Suprapubic skin (tissue), 4 donors: ENCODE data around the gene ZNF77. TPM values are rescaled to one million over a fixed set of nuclear protein-coding genes. Genes with fewer than 3 reads are reported as not detected.
A peak's percentile ranks its signal among the peaks of the same experiment; 100 is the strongest.

ENCODE experiments used
- DNase-seq, 2 donors: peaks; one replicate each; pipeline ENCODE4 v3.0.0-alpha.2; 2019; ENCODE audit warnings: low spot score in 2 of 2
- H3K27ac ChIP-seq: fragments of 200-600 bp; sonication (generic); one replicate; pipeline ENCODE4 v1.5.1; 2019
- H3K27me3 ChIP-seq: fragments of 200-600 bp; sonication (generic); one replicate; pipeline ENCODE4 v1.5.1; 2019
- H3K36me3 ChIP-seq: fragments of 200-600 bp; sonication (generic); one replicate; pipeline ENCODE4 v1.5.1; 2019
- H3K4me1 ChIP-seq: fragments of 200-600 bp; sonication (generic); one replicate; pipeline ENCODE4 v1.5.1; 2019
- H3K4me3 ChIP-seq: fragments of 200-600 bp; sonication (generic); one replicate; pipeline ENCODE4 v1.5.1; 2019; ENCODE audit warnings: mild to moderate bottlenecking
- H3K9me3 ChIP-seq: fragments of 200-600 bp; sonication (generic); one replicate; pipeline ENCODE4 v1.5.1; 2019
- CTCF ChIP-seq, 2 donors: fragments of 200-600 bp in 1 of 2; fragments of 450-650 bp in 1 of 2; sonication (generic) in 1 of 2; IDR thresholded peaks; one replicate each; pipeline ENCODE4 v1.5.1; 2016 to 2019; ENCODE audit warnings: antibody characterized with exemption in 2 of 2, mild to moderate bottlenecking in 1 of 2, moderate library complexity in 1 of 2
- EP300 ChIP-seq: sonication (generic); formaldehyde crosslinking; IDR thresholded peaks from one replicate; pipeline ENCODE4 v1.6.1; 2017; ENCODE audit warnings: antibody characterized with exemption
- POLR2A ChIP-seq, 2 donors: fragments of 450-650 bp; IDR thresholded peaks; one replicate each; pipeline ENCODE4 v1.6.1; 2017; ENCODE audit warnings: antibody characterized with exemption in 2 of 2, mild to moderate bottlenecking in 2 of 2, moderate library complexity in 2 of 2
- POLR2AphosphoS5 ChIP-seq, 3 donors: sonication (generic); formaldehyde crosslinking; IDR thresholded peaks; one replicate each; pipeline ENCODE4 v1.6.1; 2017; ENCODE audit warnings: antibody characterized with exemption in 3 of 3
- WGBS: methylation state at CpG from one replicate; pipeline ENCODE4 v1.1.5; 2018; 5-methylcytosine and 5-hydroxymethylcytosine counted together
- total RNA-seq, 4 donors: library from RNA; depleted of rRNA; stranded (reverse); fragments of >200 nt; gene quantifications; one replicate each; pipeline ENCODE4 v1.1.0, GENCODE V29; 2016

ZNF77 gene
- total RNA-seq, 4 donors from 2014 or later: 2.8 to 5.6 (median 3.9) TPM

- Histone ChIP-seq H3K4me3 (peak overlapping the region; percentile 49), H3K27me3 (no peaks in the 10 kb centered on the region), H3K36me3 (no peaks in the 10 kb centered on the region), H3K9me3 (no peaks in the 10 kb centered on the region), H3K4me1 (peaks cover 51% of the 10 kb centered on the region), H3K27ac (peak overlapping the region; percentile 15)
- 44% methylated on average over 9 of the region's 10 CpGs for WGBS
- DNase-seq: no peak
- TF ChIP-seq POLR2A (IDR thresholded peaks at IDR 0.05) (no peak), POLR2AphosphoS5 (IDR thresholded peaks at IDR 0.05) (no peak), EP300 (no peak), CTCF (IDR thresholded peaks at IDR 0.05) (no peak)
These were observed 33.0 kb upstream of the ZNF77 start for GRCh38 chr19:2977746-2978138.

DNA sequence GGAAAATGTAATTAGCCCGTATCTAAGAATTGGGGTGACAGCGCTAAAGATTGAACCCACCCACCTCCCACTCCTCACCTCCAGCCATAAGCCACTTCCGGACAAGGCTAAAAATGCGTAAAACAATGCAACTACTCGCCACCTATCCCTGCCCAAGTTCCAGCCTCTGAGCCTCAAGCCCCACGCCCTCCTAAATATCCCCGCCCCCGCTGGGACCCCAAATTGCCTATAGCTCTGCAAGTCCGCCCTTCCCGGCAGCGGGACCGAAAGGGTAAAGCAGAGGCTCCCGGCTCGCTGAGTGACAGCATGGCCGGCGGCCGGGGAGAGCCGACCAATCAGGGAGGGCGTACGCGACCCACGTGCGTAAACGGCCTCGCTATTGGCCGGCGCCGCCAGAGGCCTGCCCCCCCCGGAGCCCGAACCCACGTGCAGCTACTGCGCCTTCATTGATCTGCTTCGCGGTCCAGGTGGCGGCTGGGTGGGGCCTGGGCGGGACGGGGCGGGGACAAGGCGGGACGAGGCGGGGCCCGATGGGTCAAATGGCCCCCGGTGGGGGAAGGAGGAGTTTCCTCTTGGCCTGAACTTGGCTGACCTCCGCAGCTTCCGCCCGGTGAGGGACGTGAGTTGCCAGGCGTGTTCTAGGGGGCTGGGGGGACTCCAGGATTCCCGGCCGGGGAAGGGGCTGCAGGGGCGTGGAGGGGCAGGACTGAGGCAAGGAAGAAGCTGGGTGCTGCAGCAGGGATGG lies 32.4 kb upstream of the ZNF77 start, which contains the start of gene TLE6:
TLE6 (plus strand) TSS at position 564 of the 745 bp plus-strand sequence. CDS start 670 bp downstream, outside the sequence.
- DNase-seq: peak; percentile 97 to 99
- WGBS: 2% methylated on average over 25 of the region's 51 CpGs
- Histone ChIP-seq H3K4me1 (peaks cover 51% of the 10 kb centered on the region), H3K27ac (peak within 1 kb of the TSS; percentile 15), H3K4me3 (peak within 1 kb of the TSS; percentile 49), H3K9me3 (no peaks in the 10 kb centered on the region), H3K36me3 (no peaks in the 10 kb centered on the region), H3K27me3 (no peaks in the 10 kb centered on the region)
- TF ChIP-seq POLR2A (IDR thresholded peaks at IDR 0.05) (no peak), EP300 (no peak), POLR2AphosphoS5 (IDR thresholded peaks at IDR 0.05) (peak in 1 of 3 donors; percentile 57)

DNA sequence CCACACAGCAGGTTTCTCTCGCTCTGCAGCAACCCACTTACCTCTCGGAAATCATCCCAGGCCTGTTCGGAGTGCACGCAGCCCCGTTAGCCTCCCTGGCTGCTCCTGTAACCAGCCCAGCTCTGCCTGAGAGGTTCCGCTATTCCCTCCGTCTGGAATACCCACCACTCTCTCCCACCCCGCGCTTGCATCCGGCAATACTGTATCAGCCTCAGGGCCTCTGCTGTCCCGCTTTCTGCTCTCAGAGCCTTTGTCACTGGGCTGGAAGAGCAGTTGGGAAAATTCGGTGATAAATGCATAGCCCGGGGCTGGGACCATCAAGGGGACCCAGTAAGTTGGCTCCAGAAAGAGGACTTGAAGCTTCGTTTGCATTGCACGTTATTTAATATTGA lies 31.8 kb upstream of the ZNF77 start:
- H3K4me1 ChIP-seq: peaks cover 57% of the 10 kb centered on the region
- no peaks in the 10 kb centered on the region for H3K36me3 ChIP-seq
- no peaks in the 10 kb centered on the region for H3K9me3 ChIP-seq
- no peaks in the 10 kb centered on the region for H3K27me3 ChIP-seq
- H3K27ac ChIP-seq: no peak overlapping the region
- TF ChIP-seq EP300 (no peak), POLR2A (IDR thresholded peaks at IDR 0.05) (no peak), CTCF (IDR thresholded peaks at IDR 0.05) (no peak), POLR2AphosphoS5 (IDR thresholded peaks at IDR 0.05) (no peak)
- no peak for DNase-seq
- peak overlapping the region; percentile 49 for H3K4me3 ChIP-seq
- 9% methylated on average over 15 of the region's 15 CpGs for WGBS

DNA sequence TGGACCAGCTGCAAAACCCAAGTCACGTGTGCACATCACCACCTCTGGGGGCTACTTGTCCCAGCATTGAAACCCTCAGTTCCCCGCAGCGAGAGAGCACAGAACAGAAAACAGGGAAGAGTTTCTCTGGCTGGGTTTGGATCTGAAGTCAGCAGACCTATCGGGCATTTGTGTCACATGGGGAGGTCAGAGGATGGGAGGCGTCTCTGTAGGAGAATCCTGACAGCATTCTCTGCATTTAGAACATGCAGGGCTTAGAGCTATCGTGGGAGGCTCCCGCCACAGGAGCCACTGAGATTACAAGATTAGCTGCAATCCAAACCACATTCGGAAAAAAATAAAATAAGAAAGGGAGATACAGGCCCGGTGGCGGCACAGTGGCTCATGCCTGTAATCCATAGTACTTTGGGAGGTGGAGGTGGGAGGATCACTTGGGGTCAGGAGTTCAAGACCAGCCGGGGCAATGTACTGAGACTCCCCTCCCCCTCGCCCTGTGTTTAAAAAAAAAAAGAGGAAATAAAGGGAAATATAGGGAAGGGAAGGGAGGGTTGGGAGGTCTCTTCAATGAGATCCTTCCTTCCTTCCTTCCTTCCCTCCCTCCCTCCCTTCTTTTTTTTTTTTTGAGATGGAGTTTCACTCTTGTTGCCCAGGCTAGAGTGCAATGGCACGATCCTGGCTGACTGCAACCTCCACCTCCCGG lies 29.7 kb upstream of the ZNF77 start:
- Histone ChIP-seq H3K27ac (peak overlapping the region; percentile 70), H3K27me3 (no peaks in the 10 kb centered on the region), H3K4me1 (peaks cover 72% of the 10 kb centered on the region), H3K36me3 (no peaks in the 10 kb centered on the region), H3K9me3 (no peaks in the 10 kb centered on the region), H3K4me3 (no peak overlapping the region)
- WGBS: 19% methylated on average over 14 of the region's 14 CpGs
- DNase-seq: peak in 1 of 2 donors; percentile 78
- no peak for TF ChIP-seq CTCF (IDR thresholded peaks at IDR 0.05)
- TF ChIP-seq EP300: no peak
- TF ChIP-seq POLR2AphosphoS5 (IDR thresholded peaks at IDR 0.05): no peak
- TF ChIP-seq POLR2A (IDR thresholded peaks at IDR 0.05): no peak

DNA sequence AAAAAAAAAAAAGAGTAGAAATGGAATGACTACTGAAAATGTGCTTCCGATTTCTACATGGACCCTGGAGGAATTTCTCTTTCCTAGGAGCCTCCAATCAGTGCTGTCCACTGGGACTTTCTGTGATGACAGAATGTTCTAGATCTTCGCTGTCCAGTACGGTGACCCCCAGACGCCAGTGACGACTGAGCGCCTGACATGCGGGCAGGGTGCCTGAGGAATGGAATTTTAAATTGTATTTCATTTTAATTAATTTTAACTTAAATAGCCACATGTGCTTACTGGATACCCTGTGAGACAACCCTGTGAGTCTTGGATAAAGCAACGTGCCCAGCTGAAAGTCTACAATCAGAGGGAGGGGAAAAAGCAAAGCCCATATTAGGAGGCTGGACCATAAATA lies 28.5 kb upstream of the ZNF77 start:
- DNase-seq: peak in 1 of 2 donors; percentile 88
- H3K4me3 ChIP-seq: no peak overlapping the region
- 54% methylated on average over 8 of the region's 8 CpGs for WGBS
- no peaks in the 10 kb centered on the region for H3K9me3 ChIP-seq
- no peaks in the 10 kb centered on the region for H3K36me3 ChIP-seq
- H3K27ac ChIP-seq: peak overlapping the region; percentile 90
- peaks cover 84% of the 10 kb centered on the region for H3K4me1 ChIP-seq
- TF ChIP-seq EP300 (peak; percentile 68), CTCF (IDR thresholded peaks at IDR 0.05) (no peak), POLR2AphosphoS5 (IDR thresholded peaks at IDR 0.05) (peak in 1 of 3 donors; percentile 26)
- no peaks in the 10 kb centered on the region for H3K27me3 ChIP-seq
